WI38 (cell line): Measurements from ENCODE around the gene TMC1.
A peak's percentile ranks its signal among the peaks of the same experiment; 100 is the strongest.
"Not testable (repeated sequence)": the region's sequence is repeated elsewhere in the genome, so short reads cannot be mapped to it uniquely, and the experiment has no call there.

Experiments
- H3K4me3 ChIP-seq: 2 replicates; pipeline ENCODE4 v1.5.1; 2011; ENCODE audit warnings: low read depth, mild to moderate bottlenecking, control low read depth, low read length
- CTCF ChIP-seq: IDR thresholded peaks from 2 replicates; pipeline ENCODE4 v1.5.1; 2012; ENCODE audit warnings: low read depth, mild to moderate bottlenecking, control low read depth, low read length

TMC1 gene

GRCh38 chr9:72800328-72800994, 279.1 kb downstream of the TMC1 start:
- TF ChIP-seq CTCF = no peak
- no peak overlapping the region for H3K4me3 ChIP-seq

- no peak for TF ChIP-seq CTCF
These were observed 283.8 kb downstream of the TMC1 start for GRCh38 chr9:72805238-72805637.

GRCh38 chr9:72806313-72806809, 285.0 kb downstream of the TMC1 start:
- H3K4me3 ChIP-seq = not testable (repeated sequence)

More at GRCh38 chr9:72805238-72805637, 283.8 kb downstream of the TMC1 start:
- no peak overlapping the region for H3K4me3 ChIP-seq

- H3K4me3 ChIP-seq = no peak overlapping the region
- peak; percentile 41 for TF ChIP-seq CTCF
These were observed 286.5 kb downstream of the TMC1 start for GRCh38 chr9:72807765-72808445.

- TF ChIP-seq CTCF = no peak
- H3K4me3 ChIP-seq = no peak overlapping the region
These were observed 287.0 kb downstream of the TMC1 start for GRCh38 chr9:72808446-72808768.

- no peak overlapping the region for H3K4me3 ChIP-seq
- TF ChIP-seq CTCF = no peak
These were observed 288.2 kb downstream of the TMC1 start for GRCh38 chr9:72809586-72809985.

- no peak for TF ChIP-seq CTCF
- no peak overlapping the region for H3K4me3 ChIP-seq
These were observed 291.2 kb downstream of the TMC1 start for GRCh38 chr9:72812559-72813111.
